HEK293T (cell line): Measurements from ENCODE around the gene STXBP6.

Experiments
- CTCF ChIA-PET: fragments of 350-600 bp; formaldehyde crosslinking; extraction: SDS; loops from one replicate; lab custom pipeline; 2021; ENCODE audit warnings: antibody characterized with exemption, inconsistent platforms; lab: Yijun Ruan, JAX
- POLR2A ChIA-PET: fragments of 350-600 bp; formaldehyde crosslinking; extraction: SDS; loops from one replicate; lab custom pipeline; 2020; ENCODE audit warnings: antibody characterized with exemption, inconsistent platforms; lab: Yijun Ruan, JAX
- DNase-seq: peaks from one replicate; pipeline ENCODE4 v3.0.0; 2012; ENCODE audit warnings: mixed read lengths; ENCODE audit errors: extremely low spot score
- ARNT ChIP-seq: fragments of 450-650 bp; IDR thresholded peaks from 2 replicates; pipeline ENCODE4 v1.6.1; 2017; ENCODE audit warnings: mild to moderate bottlenecking
- BHLHE40 ChIP-seq: fragments of 450-650 bp; IDR thresholded peaks from 2 replicates; pipeline ENCODE4 v1.6.1; 2016; ENCODE audit warnings: mild to moderate bottlenecking, moderate library complexity, borderline replicate concordance
- CTBP1 ChIP-seq: fragments of 450-650 bp; IDR thresholded peaks from 2 replicates; pipeline ENCODE4 v1.6.1; 2016; ENCODE audit warnings: borderline replicate concordance
- ELF4 ChIP-seq: fragments of 450-650 bp; IDR thresholded peaks from 2 replicates; pipeline ENCODE4 v1.6.1; 2017; ENCODE audit warnings: antibody characterized with exemption
- FOXA1 ChIP-seq: fragments of 450-650 bp; IDR thresholded peaks from 2 replicates; pipeline ENCODE4 v1.6.1; 2016; ENCODE audit warnings: mild to moderate bottlenecking
- FOXK2 ChIP-seq: fragments of 450-650 bp; IDR thresholded peaks from 2 replicates; pipeline ENCODE4 v1.6.1; 2016; ENCODE audit warnings: mild to moderate bottlenecking
- FOXM1 ChIP-seq: fragments of 450-650 bp; IDR thresholded peaks from 2 replicates; pipeline ENCODE4 v1.6.1; 2017; ENCODE audit warnings: mild to moderate bottlenecking, borderline replicate concordance
- HDGF ChIP-seq: fragments of 450-650 bp; IDR thresholded peaks from 2 replicates; pipeline ENCODE4 v1.6.1; 2017; ENCODE audit warnings: antibody characterized with exemption, borderline replicate concordance
- L3MBTL2 ChIP-seq: fragments of 450-650 bp; conservative IDR thresholded peaks from 2 replicates; pipeline ENCODE4 v1.6.1; 2016; ENCODE audit warnings: mild to moderate bottlenecking
- LEF1 ChIP-seq: fragments of 450-650 bp; IDR thresholded peaks from 2 replicates; pipeline ENCODE4 v1.6.1; 2017; ENCODE audit warnings: mild to moderate bottlenecking, borderline replicate concordance
- NFRKB ChIP-seq: fragments of 450-650 bp; IDR thresholded peaks from 2 replicates; pipeline ENCODE4 v1.6.1; 2016; ENCODE audit warnings: mild to moderate bottlenecking, moderate library complexity
- SP1 ChIP-seq: fragments of 450-650 bp; IDR thresholded peaks from 2 replicates; pipeline ENCODE4 v1.6.1; 2017
- SUZ12 ChIP-seq: fragments of 450-650 bp; IDR thresholded peaks from 2 replicates; pipeline ENCODE4 v1.6.1; 2016; ENCODE audit warnings: mild to moderate bottlenecking
- TARDBP ChIP-seq: fragments of 450-650 bp; IDR thresholded peaks from 2 replicates; pipeline ENCODE4 v1.6.1; 2016
- ZNF384 ChIP-seq: fragments of 450-650 bp; IDR thresholded peaks from 2 replicates; pipeline ENCODE4 v1.6.1; 2016
- TF ChIP-seq, protein P1 (sequence below): fragments of 450-650 bp; IDR thresholded peaks from 2 replicates; pipeline ENCODE4 v1.6.1; 2016

The STXBP6 gene

DNA sequence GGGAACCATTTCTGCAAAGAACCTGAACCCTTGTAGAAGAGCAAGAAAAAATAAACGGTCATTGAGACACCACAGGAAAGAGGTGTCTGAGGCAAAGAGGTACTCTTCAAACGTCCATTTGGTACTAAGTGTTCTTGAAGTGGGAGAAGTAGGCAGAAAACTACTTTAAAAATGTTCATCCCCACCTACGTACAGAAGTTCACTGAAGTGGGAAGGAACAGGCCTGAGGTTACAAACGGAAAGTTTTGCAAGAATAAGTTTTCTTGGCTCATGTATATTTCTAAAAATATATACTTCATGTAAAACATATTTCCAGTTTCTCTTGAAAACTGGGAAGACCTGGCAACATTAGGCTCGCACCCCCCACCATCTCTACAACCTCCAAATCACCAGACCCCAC lies 61.2 kb downstream of the STXBP6 start:
- TF ChIP-seq LEF1 (no peak), ARNT (no peak), CTBP1 (no peak), SP1 (no peak), NFRKB (no peak), ELF4 (no peak), TARDBP (no peak), BHLHE40 (no peak), ZNF384 (no peak), HDGF (no peak), SUZ12 (no peak), FOXK2 (no peak)
- TF ChIP-seq, protein P1, sequence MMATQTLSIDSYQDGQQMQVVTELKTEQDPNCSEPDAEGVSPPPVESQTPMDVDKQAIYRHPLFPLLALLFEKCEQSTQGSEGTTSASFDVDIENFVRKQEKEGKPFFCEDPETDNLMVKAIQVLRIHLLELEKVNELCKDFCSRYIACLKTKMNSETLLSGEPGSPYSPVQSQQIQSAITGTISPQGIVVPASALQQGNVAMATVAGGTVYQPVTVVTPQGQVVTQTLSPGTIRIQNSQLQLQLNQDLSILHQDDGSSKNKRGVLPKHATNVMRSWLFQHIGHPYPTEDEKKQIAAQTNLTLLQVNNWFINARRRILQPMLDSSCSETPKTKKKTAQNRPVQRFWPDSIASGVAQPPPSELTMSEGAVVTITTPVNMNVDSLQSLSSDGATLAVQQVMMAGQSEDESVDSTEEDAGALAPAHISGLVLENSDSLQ: no peak
- DNase-seq: no peak
- ChIA-PET POLR2A (no interaction called here), CTCF (no interaction called here)

DNA sequence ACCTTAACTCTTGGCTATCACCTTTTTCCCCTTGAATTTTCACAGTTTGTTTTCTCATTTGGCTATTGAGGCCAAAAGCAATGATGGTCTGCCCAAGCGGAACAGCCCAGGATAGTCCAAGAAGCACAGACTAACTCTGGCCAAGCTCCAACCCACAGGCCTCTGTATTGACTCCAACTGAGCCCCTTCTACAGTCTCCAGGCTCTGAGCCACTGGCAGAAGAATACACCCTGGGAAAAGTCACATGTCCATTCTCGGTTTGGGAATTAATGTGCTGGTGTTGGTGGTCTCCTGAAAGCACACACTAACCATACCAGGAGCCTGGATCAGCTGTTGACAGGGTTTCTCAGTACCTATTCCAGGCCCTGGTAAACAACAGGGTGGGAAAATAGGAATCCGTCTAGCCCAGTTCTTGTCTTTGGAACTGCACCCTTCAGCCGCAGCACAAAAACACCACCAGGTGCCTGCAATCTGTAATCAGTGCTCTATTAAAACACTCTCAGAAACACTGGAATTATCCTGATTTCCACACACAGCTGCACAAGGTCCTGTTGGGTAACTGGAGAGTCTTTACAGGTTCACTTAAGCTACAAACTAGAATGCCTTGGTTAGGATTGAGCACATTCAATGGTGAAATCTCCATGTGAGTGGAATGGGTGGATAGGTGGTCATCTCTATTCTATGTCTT lies 63.6 kb downstream of the STXBP6 start:
- ChIA-PET CTCF (no interaction called here), POLR2A (no interaction called here)
- DNase-seq: no peak

DNA sequence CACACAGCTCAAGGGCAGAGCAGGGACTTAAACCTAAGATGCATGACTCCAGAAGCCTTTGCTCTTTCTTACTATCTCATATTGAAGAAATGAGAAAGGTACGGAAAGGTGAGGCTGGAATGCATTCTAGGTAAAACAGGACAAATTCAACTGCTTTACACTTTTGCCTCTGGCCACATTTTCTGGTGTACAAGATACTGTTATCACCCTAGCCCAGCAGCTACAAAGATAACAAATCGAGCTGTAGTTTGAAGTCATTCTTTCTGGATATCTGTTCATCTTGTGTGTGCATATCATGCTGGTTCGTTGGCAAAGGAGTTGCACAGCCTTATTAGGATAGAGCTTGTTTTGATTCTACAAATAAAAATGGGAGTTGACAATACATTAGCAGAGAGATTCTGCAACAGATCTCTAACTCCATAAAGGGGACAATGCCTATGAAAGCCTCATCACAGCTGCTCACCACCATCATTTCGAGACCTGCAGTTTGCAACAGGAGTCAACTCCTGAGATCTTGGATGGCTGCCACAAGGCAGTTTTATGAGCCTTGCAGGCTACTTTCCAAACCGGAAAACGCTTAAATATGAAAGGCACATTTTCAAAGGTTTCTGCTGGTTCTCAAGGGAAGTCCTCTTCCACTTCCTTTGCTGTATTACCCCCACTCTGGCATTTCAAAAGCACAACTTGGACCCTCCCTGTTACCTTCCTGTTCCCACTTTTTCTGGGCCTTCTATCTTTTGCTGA lies 64.9 kb downstream of the STXBP6 start:
- CTCF ChIA-PET: interaction anchor here (0.7 kb wide), 1 partner anchor 177 kb away, joined by 3 read pairs; no protein-coding TSS in a partner anchor
- POLR2A ChIA-PET: no interaction called here
- TF ChIP-seq LEF1: no peak
- no peak for TF ChIP-seq TARDBP
- TF ChIP-seq FOXK2: no peak
- peak; percentile 17 for DNase-seq

More for the DNA sequence above, 63.6 kb downstream of the STXBP6 start:
- no peak for TF ChIP-seq SUZ12
- no peak for TF ChIP-seq HDGF
- no peak for TF ChIP-seq BHLHE40
- no peak for TF ChIP-seq ELF4
- no peak for TF ChIP-seq NFRKB
- TF ChIP-seq ARNT: no peak
- TF ChIP-seq CTBP1: no peak
- TF ChIP-seq SP1: no peak
- TF ChIP-seq FOXM1: no peak
- no peak for TF ChIP-seq TARDBP
- no peak for TF ChIP-seq FOXK2
- no peak for TF ChIP-seq L3MBTL2

DNA sequence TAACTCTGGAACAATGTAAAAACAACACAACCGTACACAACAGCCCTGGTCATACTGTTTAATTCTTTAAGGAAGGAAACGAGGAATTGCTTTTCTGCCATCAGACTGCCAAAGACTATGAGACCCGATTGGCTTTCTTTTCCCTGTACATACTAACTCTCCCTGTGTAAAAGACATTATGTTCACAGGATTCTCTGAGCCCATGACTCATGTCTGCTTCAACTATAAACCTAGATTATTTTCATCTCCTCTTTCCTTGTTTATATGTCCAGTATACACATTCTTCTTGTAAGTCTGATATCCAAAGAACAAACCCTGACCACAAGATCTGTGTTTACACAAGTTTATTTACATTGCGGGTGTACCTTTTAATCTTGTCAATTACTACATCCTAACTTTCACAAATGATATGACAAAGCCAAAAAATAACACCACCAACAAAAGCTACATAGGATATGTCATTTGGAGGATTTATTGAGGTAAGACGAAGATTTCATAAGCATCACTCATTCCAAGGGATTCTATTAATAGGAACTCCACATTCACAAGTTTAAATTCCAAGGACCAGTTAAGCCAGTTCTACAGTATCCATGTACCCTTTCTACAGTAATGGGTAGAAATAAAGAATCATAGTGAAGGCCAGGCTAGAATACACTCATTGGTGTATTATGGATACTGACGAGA lies 67.3 kb downstream of the STXBP6 start:
- POLR2A ChIA-PET: no interaction called here
- DNase-seq: no peak
- CTCF ChIA-PET: no interaction called here

DNA sequence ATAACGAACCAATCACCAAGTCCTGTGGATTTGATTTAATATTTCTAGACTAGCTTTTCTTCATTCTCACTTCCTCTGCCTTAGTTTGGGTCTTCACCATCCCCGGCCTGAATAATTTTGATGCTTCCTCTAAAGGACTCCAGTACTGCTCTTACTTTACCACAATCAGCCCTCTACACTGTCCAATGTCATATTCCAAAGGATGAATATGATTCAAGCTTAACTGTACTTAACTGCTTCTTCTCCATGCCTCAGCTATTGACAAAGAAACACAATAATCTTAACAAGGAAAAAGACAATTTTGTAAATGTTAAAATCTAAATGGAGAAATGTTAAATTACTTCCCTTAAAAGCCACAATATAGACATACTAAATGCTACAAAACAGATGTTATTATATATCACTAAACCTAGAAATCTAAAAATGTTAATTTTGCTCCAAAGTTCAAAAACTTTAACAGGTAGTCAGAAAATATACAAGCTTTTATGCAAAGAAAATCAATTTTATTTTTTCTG lies 70.2 kb downstream of the STXBP6 start:
- POLR2A ChIA-PET: no interaction called here
- DNase-seq: no peak
- CTCF ChIA-PET: interaction anchor here (0.6 to 1.0 kb wide), 2 partner anchors 153 to 192 kb away, joined by 3 read pairs; no protein-coding TSS in a partner anchor
- TF ChIP-seq HDGF: no peak
- no peak for TF ChIP-seq CTBP1
- TF ChIP-seq FOXK2: no peak
- TF ChIP-seq NFRKB: no peak
- no peak for TF ChIP-seq SP1
- TF ChIP-seq ARNT: no peak
- TF ChIP-seq LEF1: no peak
- TF ChIP-seq FOXA1: no peak

More for the DNA sequence above, 67.3 kb downstream of the STXBP6 start:
- no peak for TF ChIP-seq TARDBP
- no peak for TF ChIP-seq NFRKB
- no peak for TF ChIP-seq ELF4
- TF ChIP-seq FOXK2: no peak
- TF ChIP-seq, protein P1: no peak

DNA sequence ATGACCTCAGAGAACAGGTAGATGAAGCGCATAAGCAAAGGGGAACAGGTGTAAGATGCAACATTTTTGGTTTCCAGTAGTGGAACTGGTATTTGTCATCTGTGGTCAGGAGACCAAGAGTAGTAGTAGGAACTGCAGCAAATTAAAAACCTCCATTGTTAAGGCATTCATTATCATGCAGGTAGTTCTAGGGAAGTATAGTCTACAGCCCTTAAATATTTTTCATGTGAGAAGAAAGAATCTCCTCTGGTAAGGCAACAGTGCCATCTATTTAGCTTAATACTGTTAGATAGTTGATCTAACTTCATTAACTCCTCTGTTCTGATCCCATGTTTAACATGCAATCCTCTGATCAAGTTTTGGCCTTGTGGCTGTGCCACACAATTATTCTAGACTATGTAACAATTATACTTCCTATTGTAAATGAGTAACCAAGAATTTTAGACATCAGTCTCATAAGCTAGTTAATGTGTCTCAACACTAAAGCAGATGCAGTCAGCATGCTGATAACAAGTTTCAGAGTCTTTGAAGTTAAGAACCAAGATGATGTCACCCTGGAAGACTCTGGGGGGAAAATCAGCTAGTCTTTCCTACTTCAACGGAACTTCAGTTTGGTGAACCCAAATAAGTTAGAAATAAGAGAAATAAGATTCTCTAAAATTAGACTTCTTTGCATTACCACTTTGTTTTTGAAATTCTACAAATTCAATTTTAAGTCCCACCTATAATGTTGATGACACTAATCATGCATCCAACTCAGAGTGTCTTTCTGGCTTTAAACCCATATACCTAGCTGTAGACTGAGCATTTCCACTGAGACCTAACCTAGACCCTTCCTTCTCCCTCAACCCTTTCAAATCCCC lies 70.9 kb downstream of the STXBP6 start:
- TF ChIP-seq ARNT (no peak), FOXA1 (no peak), BHLHE40 (no peak), SP1 (no peak), ZNF384 (no peak), FOXK2 (no peak), HDGF (no peak), FOXM1 (no peak), SUZ12 (no peak), L3MBTL2 (no peak), NFRKB (no peak), LEF1 (no peak), TARDBP (no peak), ELF4 (no peak), CTBP1 (no peak)
- TF ChIP-seq, protein P1: no peak
- DNase-seq: no peak
- POLR2A ChIA-PET: no interaction called here
- CTCF ChIA-PET: interaction anchor here (1.0 kb wide), 1 partner anchor 153 kb away, joined by 3 read pairs; no protein-coding TSS in a partner anchor
